ENCODE measurements around the gene SCYGR5.

GRCh38 chr2:227671170-227671905, 4.7 kb downstream of the SCYGR5 start:
- no peak for TF ChIP-seq CTCF (IDR thresholded peaks at IDR 0.05 in 4 of 5, conservative IDR thresholded peaks at IDR 0.05 in 1 of 5)
- TF ChIP-seq POLR2A (IDR thresholded peaks at IDR 0.05) = no peak

All from gastrocnemius medialis (tissue), 4 donors.